Hepatocyte (in vitro differentiated cells): Measurements from ENCODE around the gene SLC22A23.

Source experiments
- EZH2 ChIP-seq: fragments of 200-600 bp; sonication (generic); IDR thresholded peaks from 2 replicates; pipeline ENCODE4 v1.6.1; 2016; ENCODE audit warnings: antibody characterized with exemption, mild to moderate bottlenecking, borderline replicate concordance
- EZH2phosphoT487 ChIP-seq: fragments of 200-600 bp; sonication (generic); IDR thresholded peaks from one replicate; pipeline ENCODE4 v1.6.1; 2018; ENCODE audit warnings: antibody characterized with exemption, mild to moderate bottlenecking, low read depth, moderate library complexity; ENCODE audit not compliant: unreplicated experiment, severe bottlenecking
- TF ChIP-seq, protein P1 (sequence below): fragments of 200-600 bp; sonication (generic); IDR thresholded peaks from 2 replicates; pipeline ENCODE4 v1.5.1; 2016; ENCODE audit warnings: antibody characterized with exemption, mild to moderate bottlenecking; ENCODE audit not compliant: poor library complexity

DNA sequence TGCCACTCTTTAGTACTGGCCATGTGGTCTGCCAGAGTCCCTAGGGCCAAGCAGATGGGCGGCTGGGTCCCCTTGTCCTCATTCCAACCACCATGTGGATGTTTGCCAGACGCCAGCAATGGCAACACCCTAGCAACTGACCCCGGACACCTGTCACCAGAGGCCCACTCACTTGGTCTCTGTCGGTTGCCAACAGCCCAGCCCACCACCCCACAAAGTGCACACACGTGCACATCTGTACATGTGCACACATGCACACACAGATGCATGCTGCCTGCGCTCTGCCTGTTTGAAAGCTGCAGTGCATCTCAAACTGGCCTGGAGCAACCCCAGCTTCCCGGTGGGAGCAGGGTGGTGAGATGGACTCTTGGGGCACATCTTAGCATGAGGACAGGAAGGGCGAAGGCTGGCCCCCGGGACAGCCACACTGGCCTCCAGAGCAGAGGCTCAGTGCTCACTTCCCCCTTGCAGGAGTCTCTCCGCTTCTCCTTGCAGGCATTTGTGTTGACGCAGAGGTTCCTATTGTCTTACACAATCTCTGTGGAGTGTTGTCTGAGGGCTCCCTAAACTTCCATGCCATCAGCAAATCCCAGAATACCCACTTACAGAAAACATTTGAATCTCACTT, 144.1 kb downstream of the SLC22A23 start:
- TF ChIP-seq, protein P1, sequence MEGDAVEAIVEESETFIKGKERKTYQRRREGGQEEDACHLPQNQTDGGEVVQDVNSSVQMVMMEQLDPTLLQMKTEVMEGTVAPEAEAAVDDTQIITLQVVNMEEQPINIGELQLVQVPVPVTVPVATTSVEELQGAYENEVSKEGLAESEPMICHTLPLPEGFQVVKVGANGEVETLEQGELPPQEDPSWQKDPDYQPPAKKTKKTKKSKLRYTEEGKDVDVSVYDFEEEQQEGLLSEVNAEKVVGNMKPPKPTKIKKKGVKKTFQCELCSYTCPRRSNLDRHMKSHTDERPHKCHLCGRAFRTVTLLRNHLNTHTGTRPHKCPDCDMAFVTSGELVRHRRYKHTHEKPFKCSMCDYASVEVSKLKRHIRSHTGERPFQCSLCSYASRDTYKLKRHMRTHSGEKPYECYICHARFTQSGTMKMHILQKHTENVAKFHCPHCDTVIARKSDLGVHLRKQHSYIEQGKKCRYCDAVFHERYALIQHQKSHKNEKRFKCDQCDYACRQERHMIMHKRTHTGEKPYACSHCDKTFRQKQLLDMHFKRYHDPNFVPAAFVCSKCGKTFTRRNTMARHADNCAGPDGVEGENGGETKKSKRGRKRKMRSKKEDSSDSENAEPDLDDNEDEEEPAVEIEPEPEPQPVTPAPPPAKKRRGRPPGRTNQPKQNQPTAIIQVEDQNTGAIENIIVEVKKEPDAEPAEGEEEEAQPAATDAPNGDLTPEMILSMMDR = no peak
- TF ChIP-seq EZH2 (no peak), EZH2phosphoT487 (no peak)
